ENCODE data around the gene AGAP2.
"Not testable (repeated sequence)": the region's sequence is repeated elsewhere in the genome, so short reads cannot be mapped to it uniquely, and the experiment has no call there.

AGAP2 gene

DNA sequence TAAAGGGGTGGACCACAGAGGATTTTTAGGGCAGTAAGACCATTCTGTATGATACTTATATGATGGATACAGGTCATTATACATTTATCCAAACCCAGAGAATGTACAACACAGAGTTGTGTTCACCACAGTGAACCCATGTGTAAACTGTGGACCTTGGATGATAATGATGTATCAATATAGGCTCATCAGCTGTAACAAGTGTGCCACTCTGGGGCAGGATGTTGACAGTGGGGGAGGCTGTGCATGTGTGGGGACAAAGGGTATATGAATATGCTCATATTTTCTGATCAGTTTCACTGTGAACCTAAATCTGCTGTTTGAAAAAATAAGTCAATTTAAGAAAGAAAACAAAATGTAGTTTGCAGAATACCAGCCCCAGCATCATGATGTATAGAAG is 58.8 kb downstream of the AGAP2 start:
- no peak overlapping the region for H3K4me3 ChIP-seq
- no peak overlapping the region for H3K27ac ChIP-seq

DNA sequence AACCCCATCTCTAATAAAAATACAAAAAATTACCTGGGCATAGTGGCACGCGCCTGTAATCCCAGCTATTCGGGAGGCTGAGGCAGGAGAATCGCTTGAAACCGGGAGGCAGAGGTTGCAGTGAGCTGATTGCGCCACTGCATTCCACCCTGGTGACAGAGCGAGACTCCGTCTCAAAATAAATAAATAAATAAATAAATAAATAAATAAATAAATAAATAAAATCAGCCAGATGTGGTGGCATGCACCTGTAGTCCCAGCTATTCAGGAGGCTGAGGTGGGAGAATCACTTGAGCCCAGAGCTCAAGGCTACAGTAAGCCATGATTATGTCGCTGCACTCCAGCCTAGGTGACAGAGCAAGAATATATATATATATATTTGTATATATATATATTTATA is 60.6 kb downstream of the AGAP2 start:
- not testable (repeated sequence) for H3K4me3 ChIP-seq, H3K27ac ChIP-seq

DNA sequence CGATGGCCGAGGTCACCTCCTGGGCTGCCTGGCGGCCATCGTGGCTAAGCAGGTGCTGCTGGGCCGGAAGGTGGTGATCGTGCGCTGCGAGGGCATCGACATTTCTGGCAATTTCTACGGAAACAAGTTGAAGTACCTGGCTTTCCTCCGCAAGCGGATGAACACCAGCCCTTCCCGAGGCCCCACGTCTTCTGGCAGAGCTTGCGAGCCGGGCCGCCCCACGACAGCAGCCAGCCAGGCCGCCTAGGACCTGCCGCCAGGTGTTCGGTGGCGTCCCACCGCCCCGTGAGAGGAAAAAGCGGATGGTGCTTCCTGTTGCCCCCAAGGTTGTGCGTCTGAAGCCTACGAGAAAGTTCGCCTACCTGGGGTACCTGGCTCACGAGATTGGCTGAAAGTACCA is 63.9 kb downstream of the AGAP2 start:
- H3K4me3 ChIP-seq, result no peak overlapping the region
- no peak overlapping the region for H3K27ac ChIP-seq

Measured in skin epidermis (tissue), 12 donors.